Epithelial cell of proximal tubule (primary cell): Measurements from ENCODE around the gene NR3C1. TPM values are rescaled to one million over a fixed set of nuclear protein-coding genes. Genes with fewer than 3 reads are reported as not detected.
A peak's percentile ranks its signal among the peaks of the same experiment; 100 is the strongest.

ENCODE experiments used
- DNase-seq: peaks from one replicate; pipeline ENCODE4 v3.0.0-alpha.2; 2011; ENCODE audit warnings: low read depth
- H3K4me3 ChIP-seq: 2 replicates; pipeline ENCODE4 v1.5.1; 2011; ENCODE audit warnings: low read depth, mild to moderate bottlenecking, low read length
- total RNA-seq: library from RNA; depleted of rRNA; stranded (reverse); fragments of >200 nt; gene quantifications from 2 replicates; pipeline ENCODE4 v1.2.3, GENCODE V29; 2015
- TF ChIP-seq, protein P1 (sequence below): conservative IDR thresholded peaks from 2 replicates; pipeline ENCODE4 v1.5.1; 2012; ENCODE audit warnings: low read depth, mild to moderate bottlenecking, low read length

Gene NR3C1
- total RNA-seq, 1 donor from 2014 or later, result 14.6 TPM

DNA sequence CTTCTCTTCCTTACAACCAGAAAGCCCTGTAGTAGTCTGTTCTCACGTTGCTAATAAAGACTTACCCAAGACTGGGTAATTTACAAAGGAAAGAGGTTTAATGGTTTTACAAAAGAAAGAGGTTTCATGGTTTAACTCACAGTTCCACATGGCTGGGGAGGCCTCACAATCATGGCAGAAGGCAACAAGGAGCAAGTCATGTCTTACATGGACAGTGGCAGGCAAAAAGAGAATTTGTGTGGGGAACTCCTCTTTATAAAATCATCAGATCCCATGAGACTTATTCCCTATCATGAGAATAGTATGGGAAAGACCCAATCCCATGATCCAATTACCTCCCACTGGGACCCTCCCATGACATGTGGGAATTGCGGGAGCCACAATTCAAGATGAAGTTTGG, 164.9 kb downstream of the NR3C1 start:
- no peak for DNase-seq
- TF ChIP-seq, protein P1, sequence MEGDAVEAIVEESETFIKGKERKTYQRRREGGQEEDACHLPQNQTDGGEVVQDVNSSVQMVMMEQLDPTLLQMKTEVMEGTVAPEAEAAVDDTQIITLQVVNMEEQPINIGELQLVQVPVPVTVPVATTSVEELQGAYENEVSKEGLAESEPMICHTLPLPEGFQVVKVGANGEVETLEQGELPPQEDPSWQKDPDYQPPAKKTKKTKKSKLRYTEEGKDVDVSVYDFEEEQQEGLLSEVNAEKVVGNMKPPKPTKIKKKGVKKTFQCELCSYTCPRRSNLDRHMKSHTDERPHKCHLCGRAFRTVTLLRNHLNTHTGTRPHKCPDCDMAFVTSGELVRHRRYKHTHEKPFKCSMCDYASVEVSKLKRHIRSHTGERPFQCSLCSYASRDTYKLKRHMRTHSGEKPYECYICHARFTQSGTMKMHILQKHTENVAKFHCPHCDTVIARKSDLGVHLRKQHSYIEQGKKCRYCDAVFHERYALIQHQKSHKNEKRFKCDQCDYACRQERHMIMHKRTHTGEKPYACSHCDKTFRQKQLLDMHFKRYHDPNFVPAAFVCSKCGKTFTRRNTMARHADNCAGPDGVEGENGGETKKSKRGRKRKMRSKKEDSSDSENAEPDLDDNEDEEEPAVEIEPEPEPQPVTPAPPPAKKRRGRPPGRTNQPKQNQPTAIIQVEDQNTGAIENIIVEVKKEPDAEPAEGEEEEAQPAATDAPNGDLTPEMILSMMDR, result no peak
- no peak overlapping the region for H3K4me3 ChIP-seq

DNA sequence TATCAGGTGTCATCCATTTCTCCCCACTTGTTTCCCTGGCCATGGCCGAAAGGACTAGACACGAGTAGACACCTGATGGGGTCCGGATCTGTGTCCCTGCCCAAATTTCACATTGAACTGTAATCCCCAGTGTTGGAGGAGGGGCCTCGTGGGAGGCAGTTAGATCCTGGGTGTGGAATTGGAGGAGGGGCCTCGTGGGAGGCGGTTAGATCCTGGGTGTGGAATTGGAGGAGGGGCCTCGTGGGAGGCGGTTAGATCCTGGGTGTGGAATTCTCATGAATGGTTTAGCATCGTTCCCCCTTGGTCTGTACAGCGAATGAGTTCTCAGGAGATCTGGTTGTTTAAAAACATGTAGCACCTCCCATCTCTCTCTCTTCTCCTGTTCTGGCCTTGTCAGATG, 165.8 kb downstream of the NR3C1 start:
- TF ChIP-seq, protein P1, result no peak
- H3K4me3 ChIP-seq, result no peak overlapping the region
- DNase-seq, result no peak

DNA sequence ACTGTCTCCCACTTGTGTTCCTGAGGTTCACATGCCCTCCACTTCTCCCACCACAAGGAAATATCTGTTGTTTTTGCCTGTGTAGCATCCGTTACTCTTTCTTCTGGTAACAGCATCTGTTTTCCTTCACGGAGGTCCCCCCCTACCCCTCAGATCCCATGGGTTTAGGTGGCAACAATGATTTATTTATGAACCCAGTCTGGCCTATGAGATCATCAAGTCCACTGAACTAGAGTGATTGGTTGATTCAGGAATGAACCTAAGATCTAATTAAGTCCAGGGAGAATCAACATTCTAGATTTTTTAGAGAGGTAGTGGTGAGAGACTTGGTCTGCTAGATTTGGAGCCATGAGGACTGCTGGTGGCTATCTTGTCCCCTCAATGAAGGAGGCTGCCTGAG, 166.8 kb downstream of the NR3C1 start:
- DNase-seq, result no peak
- TF ChIP-seq, protein P1, result no peak
- no peak overlapping the region for H3K4me3 ChIP-seq

DNA sequence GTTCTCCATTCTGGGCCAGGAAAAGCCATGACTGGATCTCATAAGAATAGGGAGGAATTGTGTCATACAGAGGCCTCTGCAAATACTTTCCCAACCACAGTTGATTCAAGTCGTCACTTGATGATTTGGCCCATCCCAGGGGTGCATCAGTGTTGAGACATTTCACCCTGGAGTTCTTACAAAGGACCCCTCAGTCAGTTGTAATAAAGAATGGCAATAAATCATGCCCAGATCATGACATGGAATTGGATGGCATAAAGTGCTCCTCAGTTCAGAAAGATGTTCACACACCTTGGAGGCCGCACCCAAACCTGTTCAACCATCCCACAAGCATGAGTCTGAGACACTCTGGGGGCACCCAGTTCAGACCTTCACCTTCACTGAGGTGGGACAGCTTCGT, 168.1 kb downstream of the NR3C1 start:
- no peak for DNase-seq
- H3K4me3 ChIP-seq, result no peak overlapping the region
- TF ChIP-seq, protein P1, result no peak

DNA sequence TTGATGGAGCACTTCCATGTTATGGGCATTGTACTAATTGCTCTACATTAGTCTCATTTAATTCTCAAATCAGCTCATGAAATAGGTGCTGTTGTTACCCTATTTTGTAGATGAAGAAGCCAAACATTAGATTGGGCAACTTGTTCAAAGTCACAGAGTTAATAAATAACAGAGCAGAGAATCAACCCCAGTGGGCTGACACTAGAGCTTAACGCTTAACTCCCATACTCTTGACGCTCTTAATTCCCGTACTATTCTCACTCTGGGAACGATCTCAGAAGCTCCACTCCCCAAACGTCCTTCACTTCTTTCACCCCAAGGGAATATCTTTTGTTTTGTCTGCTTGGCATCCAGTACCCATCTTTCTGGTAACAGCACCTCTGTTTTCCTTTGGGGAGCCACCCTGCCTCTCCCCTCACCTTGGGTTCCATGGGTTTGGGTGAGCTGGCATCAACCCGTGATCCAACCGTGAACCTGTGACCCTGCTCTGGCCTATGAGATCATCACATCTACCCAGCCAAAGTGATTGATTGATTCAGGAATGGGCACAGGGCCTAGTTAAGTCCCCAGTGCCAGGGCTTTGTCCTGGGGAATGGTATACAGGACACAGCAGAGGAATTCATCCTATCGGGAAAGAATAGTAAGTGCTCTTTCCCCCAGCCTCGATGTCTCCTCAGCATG, 169.2 kb downstream of the NR3C1 start:
- peak overlapping the region; percentile 25 for H3K4me3 ChIP-seq
- TF ChIP-seq, protein P1, result no peak
- peak; percentile 91 for DNase-seq

DNA sequence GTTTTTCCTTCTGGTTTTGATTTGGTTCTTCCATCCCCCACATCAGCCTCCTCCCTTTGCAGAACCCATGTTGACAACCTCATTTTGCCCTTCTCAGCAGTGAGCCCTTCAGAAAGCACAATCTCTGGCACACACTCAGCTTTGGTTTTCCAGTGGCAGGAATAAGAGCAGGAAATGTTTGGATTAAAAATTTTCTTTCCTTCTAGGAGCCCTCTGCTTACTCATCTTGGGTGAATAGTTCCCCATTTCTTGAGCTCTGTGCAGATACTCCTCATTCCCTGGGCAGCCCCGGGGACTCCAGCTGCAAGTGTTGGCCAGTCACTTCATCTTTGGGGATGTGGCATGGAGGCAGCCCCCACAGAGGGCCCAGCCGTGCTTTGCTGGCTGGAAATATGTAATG, 170.5 kb downstream of the NR3C1 start:
- H3K4me3 ChIP-seq, result no peak overlapping the region
- TF ChIP-seq, protein P1, result no peak
- no peak for DNase-seq

DNA sequence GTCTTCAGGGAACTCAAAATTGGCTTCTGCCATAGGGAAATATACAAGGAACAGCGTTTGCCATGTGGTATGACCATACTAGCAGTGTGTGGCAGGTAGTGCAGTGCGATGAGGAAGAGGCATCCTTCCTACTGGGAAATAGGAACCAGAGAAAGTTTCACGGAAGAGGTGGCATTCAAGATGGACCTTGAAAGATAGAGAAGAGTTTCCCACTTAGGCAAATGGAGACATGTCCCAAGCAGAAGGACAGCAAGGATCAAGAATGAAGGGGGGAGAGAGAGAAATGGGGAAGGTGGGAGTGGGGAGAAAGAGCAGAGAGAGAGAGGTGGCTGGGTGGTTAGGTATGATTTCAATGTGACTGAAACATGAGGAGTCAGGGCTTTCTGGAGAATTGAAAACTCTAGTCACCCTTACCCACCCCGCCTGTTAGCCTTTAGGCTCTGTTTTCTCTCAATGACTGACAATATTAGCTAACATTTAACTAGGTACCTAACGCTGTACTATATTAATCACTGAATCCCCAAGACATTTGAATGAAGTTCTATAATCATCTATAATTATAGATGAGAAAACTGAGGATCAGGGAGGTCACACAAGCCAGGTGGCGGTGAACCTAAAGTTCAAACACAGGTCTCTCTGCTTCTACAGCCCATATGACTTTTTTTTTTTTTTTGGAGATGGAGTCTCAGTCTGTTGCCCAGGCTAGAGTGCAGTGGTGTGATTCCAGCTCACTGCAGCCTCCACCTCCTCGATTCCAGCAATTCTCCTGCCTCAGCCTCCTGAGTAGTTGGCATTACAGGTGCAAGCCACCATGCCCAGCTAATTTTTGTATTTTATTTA, 171.3 kb downstream of the NR3C1 start:
- H3K4me3 ChIP-seq, result no peak overlapping the region
- TF ChIP-seq, protein P1, result no peak
- no peak for DNase-seq
